ENCODE measurements around the gene RPS15. TPM values are rescaled to one million over a fixed set of nuclear protein-coding genes. Genes with fewer than 3 reads are reported as not detected.
A peak's percentile ranks its signal among the peaks of the same experiment; 100 is the strongest.

RPS15 gene
- total and polyA plus RNA-seq, 9 of the 15 experiments (the other 6 are each of a cell fraction or from before 2014, with no cell fraction given) = 605 to 2,791 (median 957) TPM

- TF ChIP-seq, protein P1, sequence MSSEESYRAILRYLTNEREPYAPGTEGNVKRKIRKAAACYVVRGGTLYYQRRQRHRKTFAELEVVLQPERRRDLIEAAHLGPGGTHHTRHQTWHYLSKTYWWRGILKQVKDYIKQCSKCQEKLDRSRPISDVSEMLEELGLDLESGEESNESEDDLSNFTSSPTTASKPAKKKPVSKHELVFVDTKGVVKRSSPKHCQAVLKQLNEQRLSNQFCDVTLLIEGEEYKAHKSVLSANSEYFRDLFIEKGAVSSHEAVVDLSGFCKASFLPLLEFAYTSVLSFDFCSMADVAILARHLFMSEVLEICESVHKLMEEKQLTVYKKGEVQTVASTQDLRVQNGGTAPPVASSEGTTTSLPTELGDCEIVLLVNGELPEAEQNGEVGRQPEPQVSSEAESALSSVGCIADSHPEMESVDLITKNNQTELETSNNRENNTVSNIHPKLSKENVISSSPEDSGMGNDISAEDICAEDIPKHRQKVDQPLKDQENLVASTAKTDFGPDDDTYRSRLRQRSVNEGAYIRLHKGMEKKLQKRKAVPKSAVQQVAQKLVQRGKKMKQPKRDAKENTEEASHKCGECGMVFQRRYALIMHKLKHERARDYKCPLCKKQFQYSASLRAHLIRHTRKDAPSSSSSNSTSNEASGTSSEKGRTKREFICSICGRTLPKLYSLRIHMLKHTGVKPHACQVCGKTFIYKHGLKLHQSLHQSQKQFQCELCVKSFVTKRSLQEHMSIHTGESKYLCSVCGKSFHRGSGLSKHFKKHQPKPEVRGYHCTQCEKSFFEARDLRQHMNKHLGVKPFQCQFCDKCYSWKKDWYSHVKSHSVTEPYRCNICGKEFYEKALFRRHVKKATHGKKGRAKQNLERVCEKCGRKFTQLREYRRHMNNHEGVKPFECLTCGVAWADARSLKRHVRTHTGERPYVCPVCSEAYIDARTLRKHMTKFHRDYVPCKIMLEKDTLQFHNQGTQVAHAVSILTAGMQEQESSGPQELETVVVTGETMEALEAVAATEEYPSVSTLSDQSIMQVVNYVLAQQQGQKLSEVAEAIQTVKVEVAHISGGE (CRISPR knock-in tag; IDR thresholded peaks at IDR 0.05) = no peak
- TF ChIP-seq NFRKB (IDR thresholded peaks at IDR 0.05; ENCODE audit: low read depth) (no peak), ZNF436 (CRISPR knock-in tag; IDR thresholded peaks at IDR 0.05) (no peak), THRAP3 (IDR thresholded peaks at IDR 0.05; ENCODE audit: borderline replicate concordance) (no peak), MTA3 (IDR thresholded peaks at IDR 0.05; ENCODE audit: borderline replicate concordance) (no peak), NR2C1 (IDR thresholded peaks at IDR 0.05) (no peak), NR2C1 (tag; IDR thresholded peaks at IDR 0.05) (no peak), EGR1 (conservative IDR thresholded peaks at IDR 0.05) (peak; percentile 59), BRCA1 (IDR thresholded peaks at IDR 0.05) (no peak), BRCA1 (CRISPR knock-in tag; IDR thresholded peaks at IDR 0.05) (no peak), ADNP (tag; IDR thresholded peaks at IDR 0.05) (peak; percentile 96), ZNF354B (CRISPR knock-in tag; IDR thresholded peaks at IDR 0.05) (no peak), RCOR1 (IDR thresholded peaks at IDR 0.05; ENCODE audit: borderline replicate concordance in 1 of 2, low read depth in 2 of 2, low read length in 2 of 2) (peak; percentile 75 to 96; a peak in 3 of 4 replicates), ZNF384 (IDR thresholded peaks at IDR 0.05; ENCODE audit: low read depth, low read length) (no peak), ZC3H4 (CRISPR knock-in tag; IDR thresholded peaks at IDR 0.05; ENCODE audit: borderline replicate concordance) (no peak; the same call in 1 of the 2 replicates), ZNF134 (CRISPR knock-in tag; conservative IDR thresholded peaks at IDR 0.05) (no peak), KDM2B (CRISPR knock-in tag; IDR thresholded peaks at IDR 0.05) (no peak), DLX4 (CRISPR knock-in tag; IDR thresholded peaks at IDR 0.05) (no peak), HSF4 (CRISPR knock-in tag; IDR thresholded peaks at IDR 0.05; ENCODE audit: borderline replicate concordance) (no peak), ZFPM2 (CRISPR knock-in tag; IDR thresholded peaks at IDR 0.05) (no peak), E2F1 (CRISPR knock-in tag; IDR thresholded peaks at IDR 0.05) (no peak), NCOA1 (IDR thresholded peaks at IDR 0.05; ENCODE audit: low read depth) (no peak; the same call in 1 of the 2 replicates), ASH1L (IDR thresholded peaks at IDR 0.05; ENCODE audit: borderline replicate concordance, low read depth, partially characterized antibody) (no peak)
- TF ChIP-seq, protein P2, sequence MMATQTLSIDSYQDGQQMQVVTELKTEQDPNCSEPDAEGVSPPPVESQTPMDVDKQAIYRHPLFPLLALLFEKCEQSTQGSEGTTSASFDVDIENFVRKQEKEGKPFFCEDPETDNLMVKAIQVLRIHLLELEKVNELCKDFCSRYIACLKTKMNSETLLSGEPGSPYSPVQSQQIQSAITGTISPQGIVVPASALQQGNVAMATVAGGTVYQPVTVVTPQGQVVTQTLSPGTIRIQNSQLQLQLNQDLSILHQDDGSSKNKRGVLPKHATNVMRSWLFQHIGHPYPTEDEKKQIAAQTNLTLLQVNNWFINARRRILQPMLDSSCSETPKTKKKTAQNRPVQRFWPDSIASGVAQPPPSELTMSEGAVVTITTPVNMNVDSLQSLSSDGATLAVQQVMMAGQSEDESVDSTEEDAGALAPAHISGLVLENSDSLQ (IDR thresholded peaks at IDR 0.05) = no peak
Measured at GRCh38 chr19:1400281-1401137, 37.7 kb upstream of the RPS15 start (continued).

Measured in K562 (cell line).